VCaP (cell line): ENCODE results near the gene WWOX.

Source experiments
- H3K27ac ChIP-seq: fragments of 450-650 bp; 2 replicates; pipeline ENCODE4 v1.5.1; 2017
- CTCF ChIP-seq: fragments of 450-650 bp; conservative IDR thresholded peaks from 2 replicates; pipeline ENCODE4 v1.5.1; 2017; ENCODE audit warnings: mild to moderate bottlenecking, moderate library complexity

Gene WWOX

GRCh38 chr16:78271981-78272380, 172.5 kb downstream of the WWOX start:
- no peak overlapping the region for H3K27ac ChIP-seq
- TF ChIP-seq CTCF: no peak

- no peak overlapping the region for H3K27ac ChIP-seq
- no peak for TF ChIP-seq CTCF
Measured at GRCh38 chr16:78274771-78275170, 175.3 kb downstream of the WWOX start.

GRCh38 chr16:78275420-78275819, 176.0 kb downstream of the WWOX start:
- no peak for TF ChIP-seq CTCF
- H3K27ac ChIP-seq: no peak overlapping the region

- no peak for TF ChIP-seq CTCF
- no peak overlapping the region for H3K27ac ChIP-seq
Measured at GRCh38 chr16:78277321-78278055, 178.0 kb downstream of the WWOX start.

GRCh38 chr16:78278056-78278450, 178.6 kb downstream of the WWOX start:
- TF ChIP-seq CTCF: no peak
- no peak overlapping the region for H3K27ac ChIP-seq

DNA sequence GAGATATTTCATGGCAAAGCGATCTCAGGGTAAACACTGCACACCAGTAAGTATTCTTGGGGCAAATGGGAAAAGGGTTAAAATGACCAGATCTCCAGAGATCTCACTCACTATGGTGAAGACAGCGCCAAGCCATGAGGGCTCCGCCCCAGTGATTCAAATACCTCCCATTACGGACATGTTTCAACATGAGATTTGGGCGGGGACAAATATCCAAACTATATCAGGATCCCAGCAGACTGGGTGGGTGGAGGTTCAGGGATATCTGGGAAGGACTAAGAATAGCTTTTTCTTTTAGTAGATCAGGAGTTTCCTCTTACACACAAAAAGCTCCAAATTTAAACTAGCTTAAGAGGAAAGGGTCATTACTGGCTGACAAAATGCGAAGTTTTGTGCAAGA, 181.7 kb downstream of the WWOX start:
- H3K27ac ChIP-seq: no peak overlapping the region
- no peak for TF ChIP-seq CTCF

DNA sequence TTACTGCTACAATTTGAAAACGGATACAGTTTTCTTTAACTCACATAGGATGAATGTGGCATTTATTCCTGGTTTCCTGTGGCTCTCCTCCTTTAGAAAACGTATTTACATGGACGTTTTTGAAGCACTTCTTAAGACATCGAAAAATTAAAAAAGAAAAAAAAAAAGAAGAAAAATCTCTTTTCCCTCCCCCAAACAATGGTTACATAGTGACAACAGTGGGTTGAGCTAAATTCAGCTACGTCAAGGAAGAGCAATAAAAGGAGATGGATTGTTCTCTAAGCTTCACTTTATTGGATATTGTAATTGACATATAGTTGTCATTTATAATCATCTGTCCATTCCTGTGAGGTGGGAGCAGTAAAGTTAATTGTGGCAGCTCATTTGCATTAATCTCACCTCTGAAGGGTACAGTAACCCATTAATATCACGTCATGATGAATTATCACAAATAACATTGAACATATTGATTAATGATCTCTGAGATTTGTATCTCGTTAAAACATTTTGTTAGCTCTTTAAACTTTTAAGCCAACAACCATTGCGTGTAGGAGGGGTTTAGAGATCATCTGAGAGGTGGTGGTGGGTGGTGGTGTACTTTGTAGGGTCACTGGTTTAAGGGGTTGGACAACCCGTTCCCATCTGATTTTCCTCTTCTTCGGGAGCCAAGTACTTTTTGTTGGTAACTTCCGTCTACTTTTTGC, 184.2 kb downstream of the WWOX start:
- no peak for TF ChIP-seq CTCF
- no peak overlapping the region for H3K27ac ChIP-seq
